22Rv1 (cell line): ENCODE results near the gene TC2N.

Experiments used
- ZFX ChIP-seq: fragments of 450-650 bp; IDR thresholded peaks from 2 replicates; pipeline ENCODE4 v1.6.1; 2017; ENCODE audit warnings: antibody characterized with exemption, borderline replicate concordance
- TF ChIP-seq, protein P1 (sequence below): fragments of 450-650 bp; IDR thresholded peaks from 2 replicates; pipeline ENCODE4 v1.5.1; 2017; ENCODE audit warnings: mild to moderate bottlenecking

DNA sequence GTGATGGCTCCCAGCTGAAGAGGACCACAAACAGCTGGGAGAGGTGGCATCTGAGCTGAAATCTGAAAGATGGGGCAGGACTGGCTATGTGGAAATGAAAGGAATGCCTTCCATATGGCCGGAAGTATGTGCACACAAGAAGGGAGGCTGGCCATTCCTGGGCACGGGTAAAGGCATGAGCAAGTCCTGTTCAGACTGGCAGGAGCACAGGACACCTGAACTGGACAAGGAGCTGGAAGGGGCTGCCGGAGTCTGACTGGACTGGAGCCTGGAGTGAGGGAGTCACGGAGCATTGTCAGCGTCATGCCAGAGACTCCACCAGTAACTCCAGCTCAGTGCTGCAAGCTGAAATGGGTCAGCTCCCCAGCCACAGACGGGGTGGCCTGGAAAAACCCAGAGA, 11.9 kb upstream of the TC2N start:
- TF ChIP-seq, protein P1, sequence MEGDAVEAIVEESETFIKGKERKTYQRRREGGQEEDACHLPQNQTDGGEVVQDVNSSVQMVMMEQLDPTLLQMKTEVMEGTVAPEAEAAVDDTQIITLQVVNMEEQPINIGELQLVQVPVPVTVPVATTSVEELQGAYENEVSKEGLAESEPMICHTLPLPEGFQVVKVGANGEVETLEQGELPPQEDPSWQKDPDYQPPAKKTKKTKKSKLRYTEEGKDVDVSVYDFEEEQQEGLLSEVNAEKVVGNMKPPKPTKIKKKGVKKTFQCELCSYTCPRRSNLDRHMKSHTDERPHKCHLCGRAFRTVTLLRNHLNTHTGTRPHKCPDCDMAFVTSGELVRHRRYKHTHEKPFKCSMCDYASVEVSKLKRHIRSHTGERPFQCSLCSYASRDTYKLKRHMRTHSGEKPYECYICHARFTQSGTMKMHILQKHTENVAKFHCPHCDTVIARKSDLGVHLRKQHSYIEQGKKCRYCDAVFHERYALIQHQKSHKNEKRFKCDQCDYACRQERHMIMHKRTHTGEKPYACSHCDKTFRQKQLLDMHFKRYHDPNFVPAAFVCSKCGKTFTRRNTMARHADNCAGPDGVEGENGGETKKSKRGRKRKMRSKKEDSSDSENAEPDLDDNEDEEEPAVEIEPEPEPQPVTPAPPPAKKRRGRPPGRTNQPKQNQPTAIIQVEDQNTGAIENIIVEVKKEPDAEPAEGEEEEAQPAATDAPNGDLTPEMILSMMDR: no peak
- TF ChIP-seq ZFX: no peak
